Activated naive CD8-positive, alpha-beta T cell treated with anti-CD3 and anti-CD28 coated beads for 36 hours (primary cell): ENCODE data around the gene AKNA. TPM values are rescaled to one million over a fixed set of nuclear protein-coding genes. Genes with fewer than 3 reads are reported as not detected.
"Not testable (repeated sequence)": the region's sequence is repeated elsewhere in the genome, so short reads cannot be mapped to it uniquely, and the experiment has no call there.

Experiments used
- DNase-seq: peaks from one replicate; pipeline ENCODE4 v3.0.0; 2021
- H3K27ac Mint-ChIP-seq: one replicate; pipeline ENCODE4 v1.8.0; 2022; ENCODE audit warnings: mild to moderate bottlenecking, moderate library complexity, mixed read lengths
- H3K27me3 Mint-ChIP-seq: one replicate; pipeline ENCODE4 v1.8.0; 2022; ENCODE audit warnings: mild to moderate bottlenecking, mixed read lengths
- H3K36me3 Mint-ChIP-seq: one replicate; pipeline ENCODE4 v1.8.0; 2021; ENCODE audit warnings: mild to moderate bottlenecking, mixed read lengths
- H3K4me1 Mint-ChIP-seq: one replicate; pipeline ENCODE4 v1.8.0; 2021; ENCODE audit warnings: mixed read lengths
- H3K4me3 Mint-ChIP-seq: one replicate; pipeline ENCODE4 v1.8.0; 2022; ENCODE audit warnings: mild to moderate bottlenecking, moderate library complexity, mixed read lengths
- H3K9me3 Mint-ChIP-seq: one replicate; pipeline ENCODE4 v1.8.0; 2022; ENCODE audit warnings: mixed read lengths
- total RNA-seq, 2 experiments: library from RNA; stranded (reverse); gene quantifications; one replicate each; pipeline ENCODE4 v1.2.3, GENCODE V29; 2021

Gene AKNA
- total RNA-seq, 2 experiments from 2014 or later: 129 to 130 TPM

GRCh38 chr9:114341152-114341830 lies 46.5 kb downstream of the AKNA start:
- DNase-seq: no peak
- Mint-ChIP-seq H3K27ac (peak overlapping the region; percentile 66), H3K4me3 (no peak overlapping the region), H3K27me3 (no peaks in the 10 kb centered on the region), H3K36me3 (peaks cover 56% of the 10 kb centered on the region), H3K9me3 (no peaks in the 10 kb centered on the region), H3K4me1 (peaks cover 18% of the 10 kb centered on the region)

GRCh38 chr9:114339130-114339908 lies 48.5 kb downstream of the AKNA start:
- Mint-ChIP-seq H3K27ac (peak overlapping the region; percentile 76), H3K4me1 (peaks cover 13% of the 10 kb centered on the region), H3K36me3 (peaks cover 59% of the 10 kb centered on the region), H3K4me3 (no peak overlapping the region), H3K9me3 (peaks cover 2% of the 10 kb centered on the region), H3K27me3 (no peaks in the 10 kb centered on the region)
- DNase-seq: peak; percentile 62

GRCh38 chr9:114338187-114338586 lies 49.6 kb downstream of the AKNA start:
- H3K9me3 Mint-ChIP-seq: peaks cover 2% of the 10 kb centered on the region
- H3K4me3 Mint-ChIP-seq: no peak overlapping the region
- no peak for DNase-seq
- H3K4me1 Mint-ChIP-seq: peaks cover 13% of the 10 kb centered on the region
- peaks cover 53% of the 10 kb centered on the region for H3K36me3 Mint-ChIP-seq
- peak overlapping the region; percentile 60 for H3K27ac Mint-ChIP-seq
- no peaks in the 10 kb centered on the region for H3K27me3 Mint-ChIP-seq

- peak overlapping the region; percentile 48 for H3K27ac Mint-ChIP-seq
- no peak for DNase-seq
- peaks cover 51% of the 10 kb centered on the region for H3K36me3 Mint-ChIP-seq
- H3K27me3 Mint-ChIP-seq: no peaks in the 10 kb centered on the region
- no peak overlapping the region for H3K4me3 Mint-ChIP-seq
- peaks cover 13% of the 10 kb centered on the region for H3K4me1 Mint-ChIP-seq
- peaks cover 2% of the 10 kb centered on the region for H3K9me3 Mint-ChIP-seq
Observed at GRCh38 chr9:114336699-114337395, 50.9 kb downstream of the AKNA start.

- Mint-ChIP-seq H3K36me3 (peaks cover 45% of the 10 kb centered on the region), H3K27me3 (no peaks in the 10 kb centered on the region), H3K27ac (peak overlapping the region; percentile 48), H3K4me3 (no peak overlapping the region), H3K4me1 (peaks cover 10% of the 10 kb centered on the region), H3K9me3 (peaks cover 2% of the 10 kb centered on the region)
- DNase-seq: no peak
Observed at GRCh38 chr9:114336157-114336556, 51.6 kb downstream of the AKNA start.

GRCh38 chr9:114335745-114336144 lies 52.0 kb downstream of the AKNA start:
- peaks cover 44% of the 10 kb centered on the region for H3K36me3 Mint-ChIP-seq
- peaks cover 2% of the 10 kb centered on the region for H3K9me3 Mint-ChIP-seq
- no peak overlapping the region for H3K4me3 Mint-ChIP-seq
- no peak for DNase-seq
- peak overlapping the region; percentile 48 for H3K27ac Mint-ChIP-seq
- no peaks in the 10 kb centered on the region for H3K27me3 Mint-ChIP-seq
- peaks cover 14% of the 10 kb centered on the region for H3K4me1 Mint-ChIP-seq

- Mint-ChIP-seq H3K27me3 (no peaks in the 10 kb centered on the region), H3K9me3 (peaks cover 2% of the 10 kb centered on the region), H3K4me3 (no peak overlapping the region), H3K27ac (no peak overlapping the region), H3K36me3 (peaks cover 33% of the 10 kb centered on the region), H3K4me1 (peaks cover 15% of the 10 kb centered on the region)
- no peak for DNase-seq
Observed at GRCh38 chr9:114334490-114334889, 53.3 kb downstream of the AKNA start.

- H3K27ac Mint-ChIP-seq, H3K27me3 Mint-ChIP-seq, H3K9me3 Mint-ChIP-seq, H3K4me3 Mint-ChIP-seq, DNase-seq: not testable (repeated sequence)
- Mint-ChIP-seq H3K4me1 (peaks cover 10% of the 10 kb centered on the region), H3K36me3 (peaks cover 25% of the 10 kb centered on the region)
Observed at GRCh38 chr9:114333718-114334117, 54.1 kb downstream of the AKNA start.

- Mint-ChIP-seq H3K27ac (peak overlapping the region; percentile 61), H3K36me3 (peaks cover 23% of the 10 kb centered on the region)
- not testable (repeated sequence) for H3K4me3 Mint-ChIP-seq, H3K27me3 Mint-ChIP-seq, H3K9me3 Mint-ChIP-seq, H3K4me1 Mint-ChIP-seq, DNase-seq
Observed at GRCh38 chr9:114332474-114333040, 55.2 kb downstream of the AKNA start.

- not testable (repeated sequence) for DNase-seq
Observed at GRCh38 chr9:114331229-114332195, 56.3 kb downstream of the AKNA start.

GRCh38 chr9:114330636-114331035 lies 57.1 kb downstream of the AKNA start:
- H3K27me3 Mint-ChIP-seq: no peaks in the 10 kb centered on the region
- peaks cover 10% of the 10 kb centered on the region for H3K36me3 Mint-ChIP-seq
- no peak for DNase-seq
- H3K4me3 Mint-ChIP-seq: no peak overlapping the region
- peaks cover 8% of the 10 kb centered on the region for H3K4me1 Mint-ChIP-seq
- peaks cover 2% of the 10 kb centered on the region for H3K9me3 Mint-ChIP-seq
- no peak overlapping the region for H3K27ac Mint-ChIP-seq

More at GRCh38 chr9:114331229-114332195, 56.3 kb downstream of the AKNA start:
- Mint-ChIP-seq H3K27ac (peak overlapping the region; percentile 34), H3K36me3 (peaks cover 18% of the 10 kb centered on the region)
- H3K4me3 Mint-ChIP-seq, H3K9me3 Mint-ChIP-seq, H3K4me1 Mint-ChIP-seq, H3K27me3 Mint-ChIP-seq: not testable (repeated sequence)

GRCh38 chr9:114329625-114330022 lies 58.2 kb downstream of the AKNA start, which contains the start of gene ORM2:
ORM2 (plus strand) TSS chr9:114329869; CDS start chr9:114329905, 36 bp downstream.
- DNase-seq, H3K4me3 Mint-ChIP-seq, H3K36me3 Mint-ChIP-seq, H3K27me3 Mint-ChIP-seq, H3K9me3 Mint-ChIP-seq, H3K4me1 Mint-ChIP-seq, H3K27ac Mint-ChIP-seq: not testable (repeated sequence)

GRCh38 chr9:114328937-114329624 lies 58.7 kb downstream of the AKNA start:
- H3K4me3 Mint-ChIP-seq, H3K4me1 Mint-ChIP-seq, H3K27ac Mint-ChIP-seq, H3K9me3 Mint-ChIP-seq, H3K36me3 Mint-ChIP-seq, DNase-seq, H3K27me3 Mint-ChIP-seq: not testable (repeated sequence)
